ENCODE results near the gene UNC45A. TPM values are rescaled to one million over a fixed set of nuclear protein-coding genes. Genes with fewer than 3 reads are reported as not detected.

The UNC45A gene
- polyA plus RNA-seq, 1 donor (not counting 4 experiments of a cell fraction or from before 2014, with no cell fraction given): 63.1 TPM

- no peaks in the 10 kb centered on the region for H4K20me1 ChIP-seq (ENCODE audit: control insufficient read depth, extremely low read depth, insufficient read depth, low read length)
- H3K79me2 ChIP-seq (ENCODE audit: control insufficient read depth, insufficient read depth, low read length): peaks cover 21% of the 10 kb centered on the region
- H2AFZ ChIP-seq (ENCODE audit: control insufficient read depth, low read length): no peak overlapping the region
- H3K27me3 ChIP-seq (ENCODE audit: control insufficient read depth, extremely low read depth, insufficient read depth, low read length): no peaks in the 10 kb centered on the region
- no peak overlapping the region for H3K27ac ChIP-seq (ENCODE audit: control insufficient read depth, insufficient read depth, low read length)
- dilution Hi-C loops (cut with MboI; ENCODE audit: extremely low pct_ligation_motif_present, low sequenced_read_pairs): no loop called here
- peaks cover 22% of the 10 kb centered on the region for H3K4me1 ChIP-seq (ENCODE audit: control insufficient read depth, extremely low read depth, insufficient read depth, low read length)
- H3K4me3 ChIP-seq (ENCODE audit: control insufficient read depth in 2 of 3, extremely low read depth in 1 of 3, insufficient read depth in 2 of 3, low read depth in 1 of 3, low read length in 3 of 3): no peak overlapping the region
- no peak overlapping the region for H3K9ac ChIP-seq (ENCODE audit: control insufficient read depth, extremely low read depth, insufficient read depth, low read length)
- H3K9me3 ChIP-seq (ENCODE audit: control insufficient read depth, low read depth, low read length): no peaks in the 10 kb centered on the region
- H3K36me3 ChIP-seq (ENCODE audit: control insufficient read depth in 2 of 2, extremely low read depth in 1 of 2, insufficient read depth in 2 of 2, low read length in 2 of 2): peaks cover 22 to 26% of the 10 kb centered on the region in 2 experiments
- no peaks in the 10 kb centered on the region for H3K9me1 ChIP-seq (ENCODE audit: control insufficient read depth, extremely low read depth, insufficient read depth, low read length)
- H3K4me2 ChIP-seq (ENCODE audit: control insufficient read depth, extremely low read depth, insufficient read depth, low read depth, low read length): no peak overlapping the region
- FAIRE-seq (no peak), DNase-seq (ENCODE audit: low read depth, low spot score) (no peak)
- no peak for TF ChIP-seq EZH2 (IDR thresholded peaks at IDR 0.05; ENCODE audit: low read length)
Measured at GRCh38 chr15:90936823-90937222, 1.7 kb downstream of the UNC45A start.

- H3K9ac ChIP-seq (ENCODE audit: control insufficient read depth, extremely low read depth, insufficient read depth, low read length): no peak overlapping the region
- H3K36me3 ChIP-seq (ENCODE audit: control insufficient read depth in 2 of 2, extremely low read depth in 1 of 2, insufficient read depth in 2 of 2, low read length in 2 of 2): peaks cover 33 to 34% of the 10 kb centered on the region in 2 experiments
- TF ChIP-seq EZH2 (IDR thresholded peaks at IDR 0.05; ENCODE audit: low read length): no peak
- H3K9me1 ChIP-seq (ENCODE audit: control insufficient read depth, extremely low read depth, insufficient read depth, low read length): no peaks in the 10 kb centered on the region
- no peak overlapping the region for H3K4me2 ChIP-seq (ENCODE audit: control insufficient read depth, extremely low read depth, insufficient read depth, low read depth, low read length)
- H3K27ac ChIP-seq (ENCODE audit: control insufficient read depth, insufficient read depth, low read length): no peak overlapping the region
- H2AFZ ChIP-seq (ENCODE audit: control insufficient read depth, low read length): no peak overlapping the region
- no peak overlapping the region for H3K4me3 ChIP-seq (ENCODE audit: control insufficient read depth in 2 of 3, extremely low read depth in 1 of 3, insufficient read depth in 2 of 3, low read depth in 1 of 3, low read length in 3 of 3)
- FAIRE-seq (no peak), DNase-seq (ENCODE audit: low read depth, low spot score) (no peak)
- H3K4me1 ChIP-seq (ENCODE audit: control insufficient read depth, extremely low read depth, insufficient read depth, low read length): peaks cover 19% of the 10 kb centered on the region
- no peaks in the 10 kb centered on the region for H3K9me3 ChIP-seq (ENCODE audit: control insufficient read depth, low read depth, low read length)
- no peaks in the 10 kb centered on the region for H4K20me1 ChIP-seq (ENCODE audit: control insufficient read depth, extremely low read depth, insufficient read depth, low read length)
- dilution Hi-C loops (cut with MboI; ENCODE audit: extremely low pct_ligation_motif_present, low sequenced_read_pairs): no loop called here
- no peaks in the 10 kb centered on the region for H3K27me3 ChIP-seq (ENCODE audit: control insufficient read depth, extremely low read depth, insufficient read depth, low read length)
- H3K79me2 ChIP-seq (ENCODE audit: control insufficient read depth, insufficient read depth, low read length): peaks cover 21% of the 10 kb centered on the region
Measured at GRCh38 chr15:90938261-90938660, 3.2 kb downstream of the UNC45A start.

GRCh38 chr15:90939756-90940155 lies 4.7 kb downstream of the UNC45A start:
- H3K4me3 ChIP-seq (ENCODE audit: control insufficient read depth in 2 of 3, extremely low read depth in 1 of 3, insufficient read depth in 2 of 3, low read depth in 1 of 3, low read length in 3 of 3): no peak overlapping the region
- peaks cover 11% of the 10 kb centered on the region for H3K4me1 ChIP-seq (ENCODE audit: control insufficient read depth, extremely low read depth, insufficient read depth, low read length)
- H4K20me1 ChIP-seq (ENCODE audit: control insufficient read depth, extremely low read depth, insufficient read depth, low read length): no peaks in the 10 kb centered on the region
- no peaks in the 10 kb centered on the region for H3K27me3 ChIP-seq (ENCODE audit: control insufficient read depth, extremely low read depth, insufficient read depth, low read length)
- H3K36me3 ChIP-seq (ENCODE audit: control insufficient read depth in 2 of 2, extremely low read depth in 1 of 2, insufficient read depth in 2 of 2, low read length in 2 of 2): peaks cover 36 to 43% of the 10 kb centered on the region in 2 experiments
- no peaks in the 10 kb centered on the region for H3K9me1 ChIP-seq (ENCODE audit: control insufficient read depth, extremely low read depth, insufficient read depth, low read length)
- no peak overlapping the region for H2AFZ ChIP-seq (ENCODE audit: control insufficient read depth, low read length)
- DNase-seq (ENCODE audit: low read depth, low spot score) (no peak), FAIRE-seq (no peak)
- H3K27ac ChIP-seq (ENCODE audit: control insufficient read depth, insufficient read depth, low read length): no peak overlapping the region
- no peak overlapping the region for H3K4me2 ChIP-seq (ENCODE audit: control insufficient read depth, extremely low read depth, insufficient read depth, low read depth, low read length)
- H3K9ac ChIP-seq (ENCODE audit: control insufficient read depth, extremely low read depth, insufficient read depth, low read length): no peak overlapping the region
- dilution Hi-C loops (cut with MboI; ENCODE audit: extremely low pct_ligation_motif_present, low sequenced_read_pairs): no loop called here
- H3K79me2 ChIP-seq (ENCODE audit: control insufficient read depth, insufficient read depth, low read length): peaks cover 21% of the 10 kb centered on the region
- no peak for TF ChIP-seq CTCF (optimal IDR thresholded peaks at IDR 0.05 in 1 of 3, IDR thresholded peaks at IDR 0.05 in 1 of 3, conservative IDR thresholded peaks at IDR 0.05 in 1 of 3; ENCODE audit: extremely low read depth in 1 of 3, insufficient read depth in 2 of 3, low read length in 3 of 3)
- TF ChIP-seq EZH2 (IDR thresholded peaks at IDR 0.05; ENCODE audit: low read length): no peak
- H3K9me3 ChIP-seq (ENCODE audit: control insufficient read depth, low read depth, low read length): no peaks in the 10 kb centered on the region

Data from keratinocyte (primary cell).